Measurements from ENCODE around the gene SMURF2.

SMURF2 gene

GRCh38 chr17:64546716-64547115 is 115.4 kb downstream of the SMURF2 start (continued):
- TF ChIP-seq ZNF8 (CRISPR knock-in tag; IDR thresholded peaks at IDR 0.05) = no peak

GRCh38 chr17:64544742-64545141 is 117.4 kb downstream of the SMURF2 start:
- no peak for TF ChIP-seq OSR1 (CRISPR knock-in tag; IDR thresholded peaks at IDR 0.05)
- no peak for ATAC-seq

GRCh38 chr17:64540118-64540776 is 121.9 kb downstream of the SMURF2 start:
- ATAC-seq = no peak
- TF ChIP-seq TOX (CRISPR knock-in tag; IDR thresholded peaks at IDR 0.05; ENCODE audit: borderline replicate concordance) = no peak
- TF ChIP-seq CREB5 (CRISPR knock-in tag; IDR thresholded peaks at IDR 0.05; ENCODE audit: low read depth) = no peak
- TF ChIP-seq GLIS3 (CRISPR knock-in tag; IDR thresholded peaks at IDR 0.05) = no peak
- no peak for TF ChIP-seq POU6F1 (CRISPR knock-in tag; IDR thresholded peaks at IDR 0.05; ENCODE audit: borderline replicate concordance, low read depth)
- no peak for TF ChIP-seq TCF4 (CRISPR knock-in tag; IDR thresholded peaks at IDR 0.05; ENCODE audit: borderline replicate concordance)
- no peak for TF ChIP-seq ZFP30 (CRISPR knock-in tag; IDR thresholded peaks at IDR 0.05)
- TF ChIP-seq TSHZ2 (CRISPR knock-in tag; IDR thresholded peaks at IDR 0.05) = no peak

GRCh38 chr17:64538508-64539130 is 123.5 kb downstream of the SMURF2 start:
- ATAC-seq = no peak
- TF ChIP-seq CREB5 (CRISPR knock-in tag; IDR thresholded peaks at IDR 0.05; ENCODE audit: low read depth) (no peak), ESRRG (CRISPR knock-in tag; IDR thresholded peaks at IDR 0.05) (no peak), ZNF70 (CRISPR knock-in tag; IDR thresholded peaks at IDR 0.05) (no peak), TCF4 (CRISPR knock-in tag; IDR thresholded peaks at IDR 0.05; ENCODE audit: borderline replicate concordance) (no peak), OSR1 (CRISPR knock-in tag; IDR thresholded peaks at IDR 0.05) (no peak), GLIS3 (CRISPR knock-in tag; IDR thresholded peaks at IDR 0.05) (no peak; the same call in 1 of the 2 replicates), RARB (CRISPR knock-in tag; IDR thresholded peaks at IDR 0.05) (no peak), ZNF8 (CRISPR knock-in tag; IDR thresholded peaks at IDR 0.05) (no peak), CSDC2 (CRISPR knock-in tag; IDR thresholded peaks at IDR 0.05) (no peak), ZC3H10 (CRISPR knock-in tag; IDR thresholded peaks at IDR 0.05) (no peak), TOX (CRISPR knock-in tag; IDR thresholded peaks at IDR 0.05; ENCODE audit: borderline replicate concordance) (no peak), SNAI2 (CRISPR knock-in tag; IDR thresholded peaks at IDR 0.05) (no peak), ISL1 (CRISPR knock-in tag; IDR thresholded peaks at IDR 0.05) (no peak), ZFP30 (CRISPR knock-in tag; IDR thresholded peaks at IDR 0.05) (no peak), BACH2 (CRISPR knock-in tag; IDR thresholded peaks at IDR 0.05; ENCODE audit: borderline replicate concordance) (no peak), TSHZ2 (CRISPR knock-in tag; IDR thresholded peaks at IDR 0.05) (no peak), PATZ1 (CRISPR knock-in tag; IDR thresholded peaks at IDR 0.05; ENCODE audit: borderline replicate concordance) (no peak), ZNF565 (CRISPR knock-in tag; conservative IDR thresholded peaks at IDR 0.05; ENCODE audit: low read depth) (no peak), POU6F1 (CRISPR knock-in tag; IDR thresholded peaks at IDR 0.05; ENCODE audit: borderline replicate concordance, low read depth) (no peak), PPARA (CRISPR knock-in tag; IDR thresholded peaks at IDR 0.05; ENCODE audit: borderline replicate concordance) (no peak)
